Activated T-cell treated with anti-CD3 and anti-CD28 coated beads for 4 hours (primary cell): ENCODE results near the gene STK24.
"Not testable (repeated sequence)": the region's sequence is repeated elsewhere in the genome, so short reads cannot be mapped to it uniquely, and the experiment has no call there.

Source experiments
- DNase-seq: peaks from one replicate; pipeline ENCODE4 v3.0.0-alpha.2; 2020

STK24 gene

GRCh38 chr13:98581971-98582702, 5.2 kb upstream of the STK24 start:
- DNase-seq = no peak

DNA sequence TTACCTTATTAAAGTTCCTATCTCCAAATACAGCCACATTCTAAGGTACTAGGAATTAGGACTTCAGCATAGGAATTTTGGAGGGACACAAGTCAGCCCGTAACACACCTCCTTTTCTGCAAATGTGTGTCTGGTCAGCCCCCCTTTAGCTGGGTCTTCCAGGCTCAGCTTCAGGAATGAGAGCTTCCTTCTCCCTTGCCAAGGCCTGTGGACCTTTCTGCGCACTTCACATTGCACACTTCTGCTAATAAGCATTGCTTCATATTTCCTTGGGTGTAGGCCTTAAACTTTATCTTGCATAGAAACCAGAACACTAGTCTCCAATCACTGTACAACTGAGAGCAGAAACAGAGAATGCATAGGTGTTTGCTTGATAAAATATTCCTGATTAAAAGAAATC, 4.5 kb upstream of the STK24 start:
- no peak for DNase-seq

DNA sequence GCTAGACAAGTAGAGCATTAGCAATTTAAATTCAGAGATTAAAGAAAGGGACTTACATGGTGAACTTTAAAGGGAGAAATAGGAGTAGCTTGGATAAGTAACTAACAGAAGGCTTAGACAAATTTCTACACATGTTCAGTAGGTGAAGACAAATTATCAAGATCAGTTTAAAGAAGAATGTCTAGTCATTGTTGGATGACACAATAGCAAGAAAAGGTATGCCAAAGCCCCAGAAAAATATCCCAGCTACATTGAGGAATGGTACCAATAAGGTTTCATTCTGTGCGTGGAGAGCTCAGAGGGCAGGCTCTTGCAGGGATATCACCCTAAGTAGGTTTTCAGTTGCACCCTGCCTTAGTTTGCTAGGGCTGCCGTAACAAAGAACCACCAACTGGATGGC, 3.5 kb upstream of the STK24 start:
- no peak for DNase-seq

DNA sequence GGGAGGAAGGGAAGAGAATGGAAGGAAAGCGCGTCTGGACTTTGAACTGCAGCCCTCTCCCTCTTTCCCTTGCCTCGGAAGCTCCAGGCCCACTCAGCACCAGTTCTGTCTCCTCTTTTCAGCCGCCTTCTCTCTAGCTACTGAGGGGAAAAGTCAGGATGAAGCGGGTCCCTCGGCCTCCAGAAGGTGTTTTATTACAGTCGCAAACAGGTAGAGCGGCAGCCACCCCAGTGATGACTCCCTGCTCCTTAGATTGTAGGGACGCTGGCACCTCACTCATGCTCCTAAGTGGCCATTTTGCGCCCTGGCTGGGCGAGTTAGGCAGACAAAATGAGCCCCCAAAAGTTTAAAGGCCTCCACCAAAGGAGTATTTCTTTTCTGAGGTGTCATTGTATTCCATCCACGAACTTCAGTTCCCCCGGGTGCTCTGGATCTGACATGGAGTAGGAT, 954 bp upstream of the STK24 start:
- DNase-seq = no peak

- DNase-seq = no peak
Measured at GRCh38 chr13:98576200-98576945, 534 bp downstream of the STK24 start.

- DNase-seq = no peak
Measured at GRCh38 chr13:98575904-98576199, 1.1 kb downstream of the STK24 start.

- DNase-seq = no peak
Measured at GRCh38 chr13:98575009-98575903, 1.7 kb downstream of the STK24 start.

DNA sequence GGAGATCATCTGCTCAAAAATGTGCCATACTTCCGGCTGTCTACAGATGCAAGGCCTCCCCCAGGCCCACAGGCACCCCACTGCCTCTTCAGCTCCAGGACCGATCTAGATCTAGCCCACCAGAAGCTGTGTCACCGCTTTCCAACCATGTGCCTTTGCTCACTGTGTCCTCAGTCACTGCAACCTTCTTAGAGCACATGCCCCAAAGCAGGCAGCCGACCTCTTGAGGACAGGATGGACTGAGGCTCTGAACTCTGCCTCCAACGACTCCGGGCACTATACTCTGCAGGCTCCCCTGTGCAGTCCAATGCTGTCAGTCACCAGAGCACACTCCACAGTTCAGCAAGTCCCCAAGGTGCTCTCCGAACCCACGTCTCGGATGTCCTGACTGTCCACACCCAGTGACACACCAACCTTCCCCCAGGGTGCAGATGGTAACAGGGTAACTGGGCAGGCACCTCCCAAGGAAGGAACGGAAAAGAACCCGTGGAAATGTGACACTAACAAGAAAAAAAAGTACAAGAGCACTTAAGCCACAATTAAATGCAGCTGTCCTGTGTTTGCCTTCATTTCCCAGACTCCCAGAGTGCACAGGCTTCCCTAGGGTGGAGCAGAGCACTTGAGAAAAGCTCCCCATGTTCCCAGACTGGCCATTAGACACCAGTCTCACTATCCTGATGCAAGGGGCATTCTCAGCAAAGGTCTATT, 4.8 kb downstream of the STK24 start:
- DNase-seq = no peak

GRCh38 chr13:98570929-98571372, 6.0 kb downstream of the STK24 start:
- no peak for DNase-seq

GRCh38 chr13:98569494-98570367, 7.2 kb downstream of the STK24 start:
- DNase-seq = not testable (repeated sequence)

- no peak for DNase-seq
Measured at GRCh38 chr13:98568918-98569317, 8.0 kb downstream of the STK24 start.

DNA sequence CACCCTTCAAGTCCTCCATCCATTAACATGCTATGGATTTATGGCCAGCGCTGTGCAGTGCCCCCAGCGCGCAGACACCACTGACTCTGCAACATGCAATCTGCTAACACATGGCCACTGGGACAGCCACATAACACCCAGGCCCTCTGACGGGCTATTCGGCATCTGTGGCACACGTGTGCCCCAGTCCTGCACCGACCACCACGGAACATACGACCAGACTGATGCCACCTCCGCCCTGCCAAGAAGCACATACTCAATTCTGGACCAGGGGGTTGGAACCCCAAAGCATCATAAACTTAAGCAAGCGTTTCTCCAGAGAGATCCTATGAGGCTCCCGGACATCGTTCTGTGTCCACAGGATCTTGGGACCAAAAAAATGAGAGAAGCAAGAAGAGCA, 9.8 kb downstream of the STK24 start:
- DNase-seq = no peak

DNA sequence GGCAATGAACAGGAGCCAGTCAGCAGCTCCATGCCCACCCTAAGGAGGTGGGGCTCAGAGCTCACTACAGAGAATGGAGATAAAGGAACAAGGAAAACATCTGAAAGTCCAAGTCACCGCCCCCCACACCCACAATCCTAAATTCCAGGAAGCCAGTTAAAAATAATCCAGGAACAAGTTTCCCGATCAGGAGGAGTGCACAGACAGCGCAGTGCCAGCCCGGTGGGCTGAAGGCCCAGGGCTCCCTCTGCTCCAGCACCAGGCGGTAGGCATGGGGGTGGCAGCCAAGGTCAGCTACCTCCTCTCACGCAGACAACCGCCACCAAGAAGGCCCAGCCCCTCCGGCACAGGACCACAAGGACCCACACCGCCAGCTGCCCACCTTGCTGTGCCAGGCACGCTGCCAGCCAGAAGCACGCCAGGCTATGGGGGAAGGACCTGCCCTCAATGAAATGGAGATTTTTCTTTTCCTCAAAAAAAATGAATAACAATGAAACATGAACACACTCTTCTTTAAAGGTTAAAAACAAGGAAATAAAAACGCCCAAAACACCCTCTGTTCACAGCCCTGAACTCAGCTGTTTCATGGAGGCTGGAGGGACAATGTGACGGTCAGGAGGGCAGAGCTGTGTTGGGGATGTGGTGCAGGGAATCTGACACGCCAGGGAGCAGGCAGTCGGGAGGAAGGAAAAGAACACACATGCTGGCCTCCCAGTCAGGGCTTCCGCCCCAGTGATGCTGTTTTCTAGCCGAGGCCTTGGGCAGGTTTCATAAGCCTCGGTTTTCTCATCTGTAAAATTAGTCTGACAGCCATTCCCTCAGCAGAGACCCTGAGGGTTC, 11.0 kb downstream of the STK24 start:
- DNase-seq = no peak

DNA sequence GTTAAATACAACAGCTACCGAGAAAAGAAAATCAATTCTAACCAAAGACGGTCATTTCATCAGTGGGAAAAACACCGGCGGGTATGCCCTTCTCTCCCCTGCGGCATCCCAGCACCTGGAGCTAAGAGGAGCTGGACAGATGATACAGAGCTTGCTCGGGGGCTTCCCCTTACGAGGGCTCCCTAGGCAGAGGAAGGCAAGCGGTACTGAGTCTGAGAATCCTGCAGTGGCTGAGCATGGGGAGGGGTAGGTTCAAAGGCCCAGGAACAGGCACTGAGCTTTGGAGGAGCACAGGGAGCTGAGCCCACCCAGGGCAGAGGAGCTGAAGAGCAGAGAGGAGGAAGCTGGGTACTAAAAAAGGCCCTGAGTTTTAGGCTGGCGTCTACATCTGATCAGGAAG, 12.7 kb downstream of the STK24 start:
- DNase-seq = no peak

DNA sequence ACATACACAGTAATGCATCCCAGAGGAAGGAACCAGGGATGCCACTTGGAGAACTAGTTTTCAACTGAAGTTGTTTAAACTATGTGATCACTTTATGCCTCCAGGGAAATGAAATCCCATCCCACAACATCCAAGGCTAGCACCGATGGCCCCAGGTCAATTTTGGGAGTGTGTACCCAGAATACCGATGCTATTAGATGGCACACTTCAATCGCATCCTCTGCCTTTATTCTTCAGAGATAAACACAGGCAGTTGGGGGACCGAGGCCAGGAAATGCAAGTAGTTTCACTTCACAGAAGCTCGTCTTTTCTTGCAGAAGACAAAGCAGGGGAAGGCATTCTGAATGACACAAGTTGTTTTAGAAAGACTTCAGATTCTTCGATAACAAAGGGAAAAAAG, 13.8 kb downstream of the STK24 start:
- DNase-seq = no peak

DNA sequence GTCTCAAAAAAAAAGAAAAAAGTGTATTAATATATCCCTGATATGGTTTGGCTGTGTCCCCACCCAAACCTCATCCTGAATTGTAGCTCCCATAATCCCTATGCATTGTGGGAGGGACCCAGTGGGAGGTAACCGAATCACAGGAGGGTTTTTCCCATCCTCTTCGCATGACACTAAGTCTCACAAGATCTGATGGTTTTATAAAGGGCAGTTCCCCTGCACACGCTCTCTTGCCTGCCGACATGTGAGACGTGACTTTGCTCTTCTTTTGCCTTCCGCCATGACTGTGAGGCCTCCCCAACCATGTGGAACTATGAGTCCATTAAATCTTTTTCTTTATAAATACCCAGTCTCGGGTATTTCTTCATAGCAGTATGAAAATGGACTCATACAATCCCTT, 17.7 kb downstream of the STK24 start:
- DNase-seq = no peak

DNA sequence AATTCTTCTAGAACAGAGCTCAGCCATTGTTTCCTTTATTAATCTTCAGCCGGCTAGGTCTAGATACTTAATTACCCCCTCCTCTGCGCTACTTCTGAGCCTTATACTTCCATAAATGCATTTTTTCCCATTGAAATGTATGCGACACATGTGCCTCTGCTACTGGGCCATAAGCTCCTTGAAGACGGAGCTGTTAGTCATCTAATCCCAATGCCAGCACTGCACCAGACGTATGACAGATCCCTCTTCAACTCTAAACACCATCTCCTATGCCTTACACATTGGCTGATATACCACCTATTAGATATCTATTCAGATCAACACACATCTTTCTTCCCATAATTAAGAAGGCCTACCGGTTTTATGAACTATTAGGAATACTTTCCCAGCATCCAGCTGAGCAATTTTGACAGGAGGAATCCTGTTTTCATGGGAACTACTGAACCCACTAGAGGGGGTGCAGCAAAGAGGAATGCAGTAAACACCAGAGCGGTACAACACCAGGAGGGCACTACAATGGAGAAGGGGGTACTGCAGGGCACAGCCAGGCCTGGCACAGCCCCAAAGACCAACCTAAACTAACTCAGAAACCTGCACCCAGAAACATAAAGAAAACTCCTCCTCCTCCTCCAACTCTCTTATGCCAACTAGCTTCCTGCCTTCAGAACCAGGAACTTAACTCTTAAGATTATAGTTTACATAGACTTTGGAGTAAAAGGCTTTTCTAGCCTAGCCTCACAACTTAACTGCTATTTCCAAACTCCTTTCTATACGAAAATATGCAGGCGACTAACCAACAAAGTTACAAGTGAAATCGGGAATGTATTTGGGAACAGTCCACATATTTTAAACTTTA, 18.7 kb downstream of the STK24 start:
- DNase-seq = no peak

DNA sequence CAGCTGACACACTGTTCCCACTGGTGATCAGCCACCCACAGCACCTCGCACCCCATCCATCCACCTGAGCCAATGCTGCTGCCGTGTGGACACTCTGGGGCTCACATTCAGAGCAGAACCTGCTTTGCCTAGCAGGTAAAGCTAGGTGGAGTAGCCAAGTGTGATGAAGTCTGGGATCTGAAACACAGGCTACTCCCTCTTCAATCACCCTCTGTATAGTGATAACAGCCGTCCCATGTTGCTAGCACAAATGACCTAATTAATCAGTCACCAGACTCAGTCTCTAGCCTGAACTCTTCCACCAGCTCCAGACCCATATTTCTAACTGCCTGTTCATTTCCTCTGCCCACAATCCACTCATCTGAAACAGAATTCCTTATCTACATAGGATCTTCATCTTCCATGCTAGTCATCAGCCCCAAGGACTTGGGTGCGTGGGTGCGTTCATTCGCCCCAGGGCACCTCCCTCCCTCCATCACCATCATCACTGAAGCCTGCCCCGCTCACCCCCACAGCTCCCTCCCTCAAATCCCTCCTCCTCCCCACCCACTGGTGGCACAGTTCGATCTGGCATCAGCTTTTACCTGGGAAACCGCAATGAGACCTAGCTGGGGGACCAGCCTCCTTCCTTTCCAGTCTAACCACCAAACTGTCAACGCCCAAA, 19.8 kb downstream of the STK24 start:
- DNase-seq = no peak

DNA sequence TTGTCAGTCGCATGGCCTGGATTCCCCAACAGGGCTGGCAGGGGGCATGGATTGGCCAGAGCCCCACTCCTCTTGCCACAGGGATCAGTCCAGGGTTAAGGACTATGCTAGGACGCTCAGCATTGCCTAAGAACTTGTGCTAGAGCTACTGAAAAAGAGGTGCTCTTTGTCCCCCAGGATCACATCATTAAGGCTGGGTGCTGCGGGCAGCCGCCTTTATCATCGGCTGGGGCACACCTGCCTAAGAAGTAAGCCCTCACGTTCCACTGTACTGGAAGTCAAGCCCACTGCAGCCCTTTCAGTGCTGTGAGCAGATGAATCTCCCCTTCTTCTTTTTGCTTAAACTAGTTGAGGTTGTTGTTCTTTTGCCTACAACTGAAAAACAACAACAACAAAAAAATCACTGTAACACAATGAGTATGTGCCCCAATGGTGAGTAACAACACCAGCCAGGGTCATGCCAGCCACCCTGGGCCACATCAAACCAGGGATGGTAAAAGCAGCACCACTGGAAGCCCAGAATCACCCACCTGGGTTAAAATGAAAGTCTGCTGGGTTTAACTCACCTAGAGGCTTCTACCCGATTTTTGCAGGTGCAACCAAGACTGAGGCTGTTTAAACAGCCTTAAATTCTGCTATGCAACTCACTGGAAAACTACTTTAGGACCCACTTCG, 20.6 kb downstream of the STK24 start:
- no peak for DNase-seq
